Left ventricle myocardium superior (tissue), 1 donor: Measurements from ENCODE around the gene EFHD2. TPM values are rescaled to one million over a fixed set of nuclear protein-coding genes. Genes with fewer than 3 reads are reported as not detected.
"Not testable (repeated sequence)": the region's sequence is repeated elsewhere in the genome, so short reads cannot be mapped to it uniquely, and the experiment has no call there.

Experiments used
- ATAC-seq: fragments of 200-7000 bp; cut with Tn5 transposase; one replicate; pipeline ENCODE4 v1.9.1; 2020; ENCODE audit warnings: mild to moderate bottlenecking, moderate library complexity
- DNase-seq: peaks from one replicate; pipeline ENCODE4 v3.0.0-alpha.2; 2020
- intact Hi-C: fragments of 100-400 bp; cut with micrococcal nuclease; formaldehyde crosslinking; loops from one replicate; pipeline ENCODE4 v1.11.0; 2022
- total RNA-seq: library from RNA; stranded (reverse); fragmentation: NEBNext Ultra II Directional; extraction: Animal tissue kit (Norgen Biotek cat#: 25700); gene quantifications from one replicate; pipeline ENCODE4 v1.2.1, GENCODE V29; 2021
- donor health status: DM: no; HTN: yes; CAD: no; lungs with severe emphysema.

The EFHD2 gene
- total RNA-seq, 1 donor from 2014 or later: 12.6 TPM

- intact Hi-C loops, DNase-seq, ATAC-seq: not testable (repeated sequence)
These were observed 53.5 kb downstream of the EFHD2 start for GRCh38 chr1:15463064-15463800.

- DNase-seq, intact Hi-C loops, ATAC-seq: not testable (repeated sequence)
These were observed 54.2 kb downstream of the EFHD2 start for GRCh38 chr1:15463926-15464322.

- DNase-seq (no peak), ATAC-seq (no peak)
- intact Hi-C loops: no loop called here
These were observed 56.0 kb downstream of the EFHD2 start for GRCh38 chr1:15465674-15466073.

GRCh38 chr1:15466955-15467625 is 57.4 kb downstream of the EFHD2 start:
- ATAC-seq, DNase-seq, intact Hi-C loops: not testable (repeated sequence)

GRCh38 chr1:15468145-15468544 is 58.5 kb downstream of the EFHD2 start:
- ATAC-seq: no peak
- intact Hi-C loops: no loop called here
- no peak for DNase-seq

GRCh38 chr1:15469361-15469760 is 59.7 kb downstream of the EFHD2 start:
- DNase-seq: no peak
- intact Hi-C loops: no loop called here
- ATAC-seq: no peak

GRCh38 chr1:15469821-15470448 is 60.2 kb downstream of the EFHD2 start:
- ATAC-seq, DNase-seq, intact Hi-C loops: not testable (repeated sequence)

GRCh38 chr1:15471067-15471466 is 61.4 kb downstream of the EFHD2 start:
- intact Hi-C loops, DNase-seq, ATAC-seq: not testable (repeated sequence)

- intact Hi-C loops, ATAC-seq, DNase-seq: not testable (repeated sequence)
These were observed 62.0 kb downstream of the EFHD2 start for GRCh38 chr1:15471723-15472122.

- ATAC-seq (no peak), DNase-seq (no peak)
- intact Hi-C loops: no loop called here
These were observed 62.9 kb downstream of the EFHD2 start for GRCh38 chr1:15472587-15472986.

GRCh38 chr1:15475752-15476314 is 66.1 kb downstream of the EFHD2 start, which contains the start of gene CELA2B:
TSS of gene CELA2B (plus strand) at chr1:15476104. CDS start at chr1:15476126, 22 bp downstream.
- ATAC-seq (no peak), DNase-seq (no peak)
- intact Hi-C loops: no loop called here

GRCh38 chr1:15476927-15477326 is 67.2 kb downstream of the EFHD2 start:
- intact Hi-C loops: no loop called here
- ATAC-seq (no peak), DNase-seq (no peak)

GRCh38 chr1:15477646-15478212 is 68.0 kb downstream of the EFHD2 start:
- no peak for ATAC-seq
- DNase-seq: no peak
- intact Hi-C loops: no loop called here

Other genes starting within 250 kb of the EFHD2 start
- not detected for gene FHAD1, start 162.7 kb upstream of the EFHD2 start, total RNA-seq
- gene CTRC, start 28.6 kb downstream of the EFHD2 start, total RNA-seq: not detected
- gene CELA2A, start 46.8 kb downstream of the EFHD2 start, total RNA-seq: not detected
- not detected for gene CELA2B, start 66.2 kb downstream of the EFHD2 start, total RNA-seq
- gene CASP9, start 114.3 kb downstream of the EFHD2 start, total RNA-seq: 14.9 TPM
- gene DNAJC16, start 117.0 kb downstream of the EFHD2 start, total RNA-seq: 17.1 TPM
- gene AGMAT, start 175.2 kb downstream of the EFHD2 start, total RNA-seq: not detected
- gene DDI2, start 207.6 kb downstream of the EFHD2 start, total RNA-seq: 21.9 TPM